ENCODE results near the gene MYL10. TPM values are rescaled to one million over a fixed set of nuclear protein-coding genes. Genes with fewer than 3 reads are reported as not detected.

MYL10 gene
- polyA plus RNA-seq, 2 of the 4 experiments (the other 2 are of a cell fraction), result not detected

DNA sequence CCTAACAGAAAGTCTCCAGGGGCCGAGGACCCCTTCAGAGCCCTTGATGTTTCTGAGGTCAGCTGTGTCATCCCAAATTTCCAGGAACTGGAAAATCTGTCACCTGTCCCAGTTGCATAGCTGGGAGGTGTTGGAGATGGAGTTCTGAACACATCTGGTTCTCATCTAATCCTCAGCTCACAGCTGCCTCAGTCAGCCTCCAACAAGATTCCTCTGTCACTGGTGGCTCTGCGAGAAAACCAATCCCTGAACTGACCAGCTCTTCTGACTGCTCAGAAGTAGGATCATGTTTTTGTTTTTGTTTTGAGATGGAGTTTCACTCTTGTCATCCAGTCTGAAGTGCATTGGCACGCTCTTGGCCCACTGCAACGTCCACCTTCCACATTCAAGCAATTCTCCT lies 37.6 kb upstream of the MYL10 start:
- Histone ChIP-seq H3K27ac (no peak overlapping the region), H3K4me3 (no peak overlapping the region), H3K4me1 (no peaks in the 10 kb centered on the region), H3K4me2 (no peak overlapping the region), H3K9me3 (0 out of 3 replicates have a peak, but pooled peaks cover 4% of the 10 kb centered on the region)
- ChIA-PET CTCF (interaction anchor here (0.6 to 1.4 kb wide), 3 partner anchors 13 to 144 kb away, joined by 3 to 4 read pairs (median 3); no protein-coding TSS in a partner anchor), POLR2A (no interaction called here)
- TF ChIP-seq, protein P1, sequence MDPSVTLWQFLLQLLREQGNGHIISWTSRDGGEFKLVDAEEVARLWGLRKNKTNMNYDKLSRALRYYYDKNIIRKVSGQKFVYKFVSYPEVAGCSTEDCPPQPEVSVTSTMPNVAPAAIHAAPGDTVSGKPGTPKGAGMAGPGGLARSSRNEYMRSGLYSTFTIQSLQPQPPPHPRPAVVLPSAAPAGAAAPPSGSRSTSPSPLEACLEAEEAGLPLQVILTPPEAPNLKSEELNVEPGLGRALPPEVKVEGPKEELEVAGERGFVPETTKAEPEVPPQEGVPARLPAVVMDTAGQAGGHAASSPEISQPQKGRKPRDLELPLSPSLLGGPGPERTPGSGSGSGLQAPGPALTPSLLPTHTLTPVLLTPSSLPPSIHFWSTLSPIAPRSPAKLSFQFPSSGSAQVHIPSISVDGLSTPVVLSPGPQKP (IDR thresholded peaks at IDR 0.05; ENCODE audit: low read depth, low read length), result no peak
- TF ChIP-seq TP53 (CRISPR knock-in tag; IDR thresholded peaks at IDR 0.05), result no peak
- TF ChIP-seq, protein P2, sequence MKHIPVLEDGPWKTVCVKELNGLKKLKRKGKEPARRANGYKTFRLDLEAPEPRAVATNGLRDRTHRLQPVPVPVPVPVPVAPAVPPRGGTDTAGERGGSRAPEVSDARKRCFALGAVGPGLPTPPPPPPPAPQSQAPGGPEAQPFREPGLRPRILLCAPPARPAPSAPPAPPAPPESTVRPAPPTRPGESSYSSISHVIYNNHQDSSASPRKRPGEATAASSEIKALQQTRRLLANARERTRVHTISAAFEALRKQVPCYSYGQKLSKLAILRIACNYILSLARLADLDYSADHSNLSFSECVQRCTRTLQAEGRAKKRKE (CRISPR knock-in tag; IDR thresholded peaks at IDR 0.05; ENCODE audit: low read depth), result no peak
- DNase-seq (ENCODE audit: low read depth in 1 of 2, low spot score in 1 of 2) (no peak), FAIRE-seq (no peak), ATAC-seq (no peak)
- WGBS (ENCODE audit: missing lambda C conversion rate), result 51% methylated on average over 4 of the region's 4 CpGs

DNA sequence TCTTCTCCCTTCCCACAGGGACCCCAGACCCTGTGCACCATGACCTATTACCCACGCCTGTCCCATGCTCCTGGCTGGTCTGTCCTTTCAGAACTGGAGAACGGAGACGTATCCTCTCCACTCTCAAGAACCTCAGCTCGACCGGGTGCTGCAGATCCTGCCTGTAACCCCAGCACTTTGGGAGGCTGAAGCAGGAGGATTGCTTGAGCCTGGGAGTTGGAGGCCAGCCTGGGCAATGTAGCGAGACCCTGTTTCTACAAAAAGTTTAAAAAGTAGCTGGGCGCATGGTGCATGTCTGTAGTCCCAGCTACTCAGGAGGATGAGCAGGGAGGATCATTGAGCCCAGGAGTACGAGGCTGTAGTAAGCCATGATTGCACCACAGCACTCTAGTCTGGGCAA lies 37.2 kb upstream of the MYL10 start:
- POLR2A ChIA-PET, result no interaction called here
- Histone ChIP-seq H3K4me2 (no peak overlapping the region), H3K4me1 (no peaks in the 10 kb centered on the region), H3K9me3 (0 out of 3 replicates have a peak, but pooled peaks cover 4% of the 10 kb centered on the region), H3K4me3 (no peak overlapping the region), H3K27ac (no peak overlapping the region)
- no peak for TF ChIP-seq JUNB (IDR thresholded peaks at IDR 0.05)
- no peak for TF ChIP-seq FOSL2 (IDR thresholded peaks at IDR 0.05)
- no peak for TF ChIP-seq FOSL2 (CRISPR knock-in tag; IDR thresholded peaks at IDR 0.05)
- no peak for TF ChIP-seq RARB (CRISPR knock-in tag; IDR thresholded peaks at IDR 0.05)
- TF ChIP-seq, protein P3, sequence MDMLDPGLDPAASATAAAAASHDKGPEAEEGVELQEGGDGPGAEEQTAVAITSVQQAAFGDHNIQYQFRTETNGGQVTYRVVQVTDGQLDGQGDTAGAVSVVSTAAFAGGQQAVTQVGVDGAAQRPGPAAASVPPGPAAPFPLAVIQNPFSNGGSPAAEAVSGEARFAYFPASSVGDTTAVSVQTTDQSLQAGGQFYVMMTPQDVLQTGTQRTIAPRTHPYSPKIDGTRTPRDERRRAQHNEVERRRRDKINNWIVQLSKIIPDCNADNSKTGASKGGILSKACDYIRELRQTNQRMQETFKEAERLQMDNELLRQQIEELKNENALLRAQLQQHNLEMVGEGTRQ (IDR thresholded peaks at IDR 0.05), result no peak
- no peak for TF ChIP-seq NR3C1 (IDR thresholded peaks at IDR 0.05)
- no peak for TF ChIP-seq CHD2 (IDR thresholded peaks at IDR 0.05; ENCODE audit: low read length, partially characterized antibody)
- TF ChIP-seq MAFK (IDR thresholded peaks at IDR 0.05; ENCODE audit: partially characterized antibody), result no peak
- no peak for TF ChIP-seq RNF2 (IDR thresholded peaks at IDR 0.05; ENCODE audit: borderline replicate concordance, low read depth)
- no peak for TF ChIP-seq GATA3 (IDR thresholded peaks at IDR 0.05; ENCODE audit: borderline replicate concordance)
- TF ChIP-seq EHMT2 (IDR thresholded peaks at IDR 0.05; ENCODE audit: low read depth), result no peak
- TF ChIP-seq, protein P4, sequence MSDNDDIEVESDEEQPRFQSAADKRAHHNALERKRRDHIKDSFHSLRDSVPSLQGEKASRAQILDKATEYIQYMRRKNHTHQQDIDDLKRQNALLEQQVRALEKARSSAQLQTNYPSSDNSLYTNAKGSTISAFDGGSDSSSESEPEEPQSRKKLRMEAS (IDR thresholded peaks at IDR 0.05), result no peak
- TF ChIP-seq, protein P5, sequence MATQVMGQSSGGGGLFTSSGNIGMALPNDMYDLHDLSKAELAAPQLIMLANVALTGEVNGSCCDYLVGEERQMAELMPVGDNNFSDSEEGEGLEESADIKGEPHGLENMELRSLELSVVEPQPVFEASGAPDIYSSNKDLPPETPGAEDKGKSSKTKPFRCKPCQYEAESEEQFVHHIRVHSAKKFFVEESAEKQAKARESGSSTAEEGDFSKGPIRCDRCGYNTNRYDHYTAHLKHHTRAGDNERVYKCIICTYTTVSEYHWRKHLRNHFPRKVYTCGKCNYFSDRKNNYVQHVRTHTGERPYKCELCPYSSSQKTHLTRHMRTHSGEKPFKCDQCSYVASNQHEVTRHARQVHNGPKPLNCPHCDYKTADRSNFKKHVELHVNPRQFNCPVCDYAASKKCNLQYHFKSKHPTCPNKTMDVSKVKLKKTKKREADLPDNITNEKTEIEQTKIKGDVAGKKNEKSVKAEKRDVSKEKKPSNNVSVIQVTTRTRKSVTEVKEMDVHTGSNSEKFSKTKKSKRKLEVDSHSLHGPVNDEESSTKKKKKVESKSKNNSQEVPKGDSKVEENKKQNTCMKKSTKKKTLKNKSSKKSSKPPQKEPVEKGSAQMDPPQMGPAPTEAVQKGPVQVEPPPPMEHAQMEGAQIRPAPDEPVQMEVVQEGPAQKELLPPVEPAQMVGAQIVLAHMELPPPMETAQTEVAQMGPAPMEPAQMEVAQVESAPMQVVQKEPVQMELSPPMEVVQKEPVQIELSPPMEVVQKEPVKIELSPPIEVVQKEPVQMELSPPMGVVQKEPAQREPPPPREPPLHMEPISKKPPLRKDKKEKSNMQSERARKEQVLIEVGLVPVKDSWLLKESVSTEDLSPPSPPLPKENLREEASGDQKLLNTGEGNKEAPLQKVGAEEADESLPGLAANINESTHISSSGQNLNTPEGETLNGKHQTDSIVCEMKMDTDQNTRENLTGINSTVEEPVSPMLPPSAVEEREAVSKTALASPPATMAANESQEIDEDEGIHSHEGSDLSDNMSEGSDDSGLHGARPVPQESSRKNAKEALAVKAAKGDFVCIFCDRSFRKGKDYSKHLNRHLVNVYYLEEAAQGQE (IDR thresholded peaks at IDR 0.05), result no peak
- TF ChIP-seq, protein P6, sequence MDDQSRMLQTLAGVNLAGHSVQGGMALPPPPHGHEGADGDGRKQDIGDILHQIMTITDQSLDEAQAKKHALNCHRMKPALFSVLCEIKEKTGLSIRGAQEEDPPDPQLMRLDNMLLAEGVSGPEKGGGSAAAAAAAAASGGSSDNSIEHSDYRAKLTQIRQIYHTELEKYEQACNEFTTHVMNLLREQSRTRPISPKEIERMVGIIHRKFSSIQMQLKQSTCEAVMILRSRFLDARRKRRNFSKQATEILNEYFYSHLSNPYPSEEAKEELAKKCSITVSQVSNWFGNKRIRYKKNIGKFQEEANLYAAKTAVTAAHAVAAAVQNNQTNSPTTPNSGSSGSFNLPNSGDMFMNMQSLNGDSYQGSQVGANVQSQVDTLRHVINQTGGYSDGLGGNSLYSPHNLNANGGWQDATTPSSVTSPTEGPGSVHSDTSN (IDR thresholded peaks at IDR 0.05), result no peak
- no peak for TF ChIP-seq CHD4 (IDR thresholded peaks at IDR 0.05; ENCODE audit: borderline replicate concordance)
- TF ChIP-seq FOXS1 (CRISPR knock-in tag; IDR thresholded peaks at IDR 0.05), result no peak
- no peak for TF ChIP-seq SREBF2 (IDR thresholded peaks at IDR 0.05)
- no peak for TF ChIP-seq RCOR1 (IDR thresholded peaks at IDR 0.05; ENCODE audit: low read depth, low read length)
- TF ChIP-seq ZFP36 (IDR thresholded peaks at IDR 0.05; ENCODE audit: borderline replicate concordance, partially characterized antibody), result no peak
- WGBS (ENCODE audit: missing lambda C conversion rate), result 71% methylated on average over 8 of the region's 8 CpGs
- no peak for DNase-seq (ENCODE audit: low read depth in 1 of 2, low spot score in 1 of 2)
- ATAC-seq, result no peak
- no peak for FAIRE-seq
- CTCF ChIA-PET, result interaction anchor here (0.6 to 1.4 kb wide), 3 partner anchors 13 to 145 kb away, joined by 3 to 4 read pairs (median 3); no protein-coding TSS in a partner anchor

Data from A549 (cell line).